LHCN-M2 (cell line): ENCODE data around the gene NCCRP1. TPM values are rescaled to one million over a fixed set of nuclear protein-coding genes. Genes with fewer than 3 reads are reported as not detected.

Experiments
- DNase-seq: peaks from one replicate; pipeline ENCODE4 v3.0.0-alpha.2; 2012; ENCODE audit warnings: low read depth
- total RNA-seq: library from RNA; depleted of rRNA; stranded (reverse); fragments of >200 nt; gene quantifications from 2 replicates; pipeline ENCODE4 v1.2.3, GENCODE V29; 2014

NCCRP1 gene
- total RNA-seq, 1 experiment from 2014 or later, result not detected

GRCh38 chr19:39164289-39164688 lies 32.5 kb upstream of the NCCRP1 start:
- DNase-seq, result no peak

DNA sequence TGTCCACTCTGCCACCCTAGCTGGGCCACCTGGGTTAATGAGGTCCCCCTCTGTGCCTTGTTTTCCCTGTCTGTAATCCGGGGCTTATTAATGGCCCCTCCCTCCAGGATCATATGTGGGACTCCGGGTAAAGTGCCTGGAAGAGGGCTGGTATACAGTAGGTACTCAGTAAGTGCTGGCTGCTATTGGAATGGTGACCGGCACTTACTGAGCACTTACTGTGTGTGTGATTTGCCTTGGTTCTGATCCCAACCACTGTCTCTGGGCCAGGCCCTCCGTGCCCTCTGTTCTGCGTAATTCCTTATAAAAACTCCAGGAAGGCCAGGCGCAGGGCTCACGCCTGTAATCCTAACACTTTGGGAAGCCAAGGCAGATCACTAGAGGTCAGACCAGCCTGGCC lies 30.9 kb upstream of the NCCRP1 start:
- no peak for DNase-seq

DNA sequence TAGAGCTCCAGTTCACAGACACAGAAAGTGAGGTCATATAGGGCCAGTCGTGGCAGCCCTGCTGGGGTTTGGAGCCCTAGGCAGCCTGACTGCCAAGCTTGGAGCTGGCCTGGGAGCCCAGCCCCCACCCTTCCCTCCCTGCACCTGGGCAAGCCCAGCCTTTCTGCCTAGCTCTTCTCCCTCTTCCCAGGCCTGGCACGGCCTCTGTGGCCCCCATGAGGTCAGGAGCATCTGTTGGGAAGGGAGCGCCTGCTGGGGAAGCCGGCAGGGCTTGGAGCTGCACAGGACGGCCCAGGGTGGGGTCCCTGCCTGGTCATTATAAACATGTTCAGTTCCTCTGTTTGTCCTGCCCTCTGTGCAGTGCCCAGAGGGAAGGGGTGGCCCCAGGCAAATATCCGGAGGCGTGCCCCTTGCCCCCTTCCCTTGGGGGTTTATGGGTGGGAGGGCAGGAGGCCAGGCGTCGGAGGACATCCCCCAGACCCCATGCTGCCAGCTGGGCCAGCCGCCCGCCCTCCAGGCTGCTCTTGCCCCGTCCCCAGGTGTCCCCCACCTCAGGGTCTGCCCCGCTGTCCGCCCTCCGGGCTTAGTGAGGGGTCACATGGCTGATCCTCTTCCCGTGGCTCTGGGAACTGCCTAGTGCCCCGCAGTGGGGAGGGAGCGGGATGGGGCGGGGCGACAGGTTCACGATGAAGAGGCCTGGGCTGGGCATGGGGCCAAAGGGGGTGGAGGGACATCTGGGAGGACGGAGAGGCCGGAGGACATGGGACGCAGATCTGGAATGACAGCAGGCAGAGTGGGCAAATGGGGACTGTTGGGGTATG lies 30.0 kb upstream of the NCCRP1 start:
- no peak for DNase-seq

- DNase-seq, result no peak
These were observed 29.1 kb upstream of the NCCRP1 start for GRCh38 chr19:39167461-39168257.

GRCh38 chr19:39168258-39169142 lies 28.3 kb upstream of the NCCRP1 start:
- DNase-seq, result no peak

GRCh38 chr19:39169143-39169810 lies 27.5 kb upstream of the NCCRP1 start:
- no peak for DNase-seq

DNA sequence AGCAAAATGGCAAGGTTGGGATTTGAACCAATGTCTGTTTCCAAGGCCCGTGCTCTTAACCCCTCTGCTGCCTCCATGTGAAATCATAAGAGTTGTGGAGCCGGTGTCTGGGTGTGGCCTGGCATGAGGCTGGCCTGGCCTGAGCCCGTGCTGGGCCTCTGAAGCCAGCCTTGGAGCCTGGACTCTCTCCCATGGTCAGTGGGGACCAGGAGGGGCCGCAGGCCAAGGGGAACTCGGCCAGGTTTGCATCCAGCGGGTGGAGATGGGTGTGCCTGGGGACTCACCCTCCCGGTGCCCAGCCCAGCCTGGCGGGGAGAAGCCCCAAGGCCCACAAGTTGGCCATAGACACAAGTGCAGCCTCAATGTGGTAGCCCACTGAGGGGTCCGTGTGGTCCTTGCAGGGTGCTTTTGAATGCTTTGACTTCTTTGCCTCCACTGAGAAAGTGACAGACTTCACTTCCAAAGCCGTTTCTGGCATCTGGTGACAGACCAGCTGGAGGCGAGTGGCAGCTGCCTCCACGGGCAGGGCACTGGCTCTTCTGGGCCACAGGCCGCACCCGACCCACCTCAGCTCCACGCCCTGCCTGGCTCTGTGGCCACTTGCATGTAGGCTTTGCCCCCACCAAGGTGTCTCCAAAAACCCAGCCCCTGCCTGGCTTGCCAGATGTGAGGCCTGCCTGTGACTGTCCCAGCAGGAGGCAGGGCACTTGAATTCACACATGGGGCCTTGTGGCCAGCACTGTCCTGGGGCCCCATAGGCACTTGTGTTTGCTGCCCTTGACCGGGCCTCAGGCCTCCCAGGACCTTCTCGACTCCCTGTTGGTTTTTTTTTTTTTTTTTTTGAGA lies 26.2 kb upstream of the NCCRP1 start:
- DNase-seq, result no peak

DNA sequence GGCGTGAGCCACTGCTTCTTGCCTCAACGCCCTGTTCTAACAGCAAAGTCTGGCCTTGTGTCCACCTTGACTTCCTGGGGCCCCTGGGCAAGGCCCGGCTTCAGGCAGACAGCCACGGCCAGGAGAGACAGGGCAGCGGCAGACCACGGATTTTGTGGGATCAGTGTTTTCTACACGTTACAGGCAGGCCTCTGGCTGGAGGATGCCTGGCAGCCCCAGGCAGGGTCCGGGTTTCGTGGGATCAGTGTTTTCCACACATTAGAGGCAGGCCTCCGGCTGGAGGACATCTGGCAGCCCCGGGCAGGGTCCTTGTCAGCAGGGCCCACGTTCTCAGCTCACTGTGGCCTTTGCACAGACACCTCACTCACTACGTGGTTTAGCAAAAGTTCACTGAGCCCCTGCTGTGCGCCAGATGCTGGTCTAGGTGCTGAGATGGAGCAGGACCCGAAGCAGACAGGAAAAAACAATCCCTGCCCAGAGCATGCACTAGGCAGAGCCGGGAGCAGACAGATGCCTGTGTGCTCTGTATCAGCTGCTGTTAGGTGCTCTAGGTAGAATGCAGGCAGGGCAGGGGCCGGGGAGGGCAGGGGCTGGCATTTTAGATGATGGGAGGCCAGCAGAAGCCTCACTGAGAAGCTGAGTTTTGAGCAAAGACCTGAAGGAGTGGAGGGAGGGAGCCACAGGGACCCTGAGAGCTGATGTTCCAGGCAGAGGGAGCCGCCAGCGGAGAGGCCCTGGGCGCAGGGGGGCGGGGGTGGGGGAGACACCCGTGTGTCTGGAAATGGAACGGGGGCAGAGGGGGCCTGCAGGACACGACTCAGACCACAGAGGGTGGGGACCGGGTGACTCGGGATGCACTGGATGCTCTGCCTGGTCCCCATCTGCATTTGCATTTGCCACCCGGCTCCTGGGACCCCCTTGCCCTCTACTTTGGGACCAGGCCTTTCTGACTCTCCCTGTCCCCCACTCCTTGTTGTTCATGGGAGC lies 25.0 kb upstream of the NCCRP1 start:
- DNase-seq, result no peak

DNA sequence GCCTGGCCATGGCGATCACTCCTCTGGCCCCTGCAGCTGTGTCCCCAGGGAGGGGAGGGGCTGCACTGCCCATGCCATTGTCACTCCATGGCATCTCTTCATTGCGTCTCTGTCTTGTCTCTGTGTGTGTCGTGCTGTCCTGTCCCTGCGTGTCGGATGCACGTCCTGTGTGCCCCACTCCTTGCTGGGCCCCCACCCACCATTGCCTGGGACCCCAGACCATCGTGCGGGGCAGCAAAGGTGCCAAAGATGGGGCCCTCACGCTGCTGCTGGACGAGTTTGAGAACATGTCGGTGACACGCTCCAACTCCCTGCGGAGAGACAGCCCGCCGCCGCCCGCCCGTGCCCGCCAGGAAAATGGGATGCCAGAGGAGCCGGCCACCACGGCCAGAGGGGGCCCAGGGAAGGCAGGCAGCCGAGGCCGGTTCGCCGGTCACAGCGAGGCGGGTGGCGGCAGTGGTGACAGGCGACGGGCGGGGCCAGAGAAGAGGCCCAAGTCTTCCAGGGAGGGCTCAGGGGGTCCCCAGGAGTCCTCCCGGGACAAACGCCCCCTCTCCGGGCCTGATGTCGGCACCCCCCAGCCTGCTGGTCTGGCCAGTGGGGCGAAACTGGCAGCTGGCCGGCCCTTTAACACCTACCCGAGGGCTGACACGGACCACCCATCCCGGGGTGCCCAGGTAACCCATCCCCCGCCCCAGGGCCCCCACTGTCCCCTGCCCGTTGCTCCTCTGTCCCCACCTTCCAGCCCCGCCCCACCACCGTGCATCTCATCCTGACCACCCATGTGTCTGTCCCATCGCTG lies 23.9 kb upstream of the NCCRP1 start:
- no peak for DNase-seq

DNA sequence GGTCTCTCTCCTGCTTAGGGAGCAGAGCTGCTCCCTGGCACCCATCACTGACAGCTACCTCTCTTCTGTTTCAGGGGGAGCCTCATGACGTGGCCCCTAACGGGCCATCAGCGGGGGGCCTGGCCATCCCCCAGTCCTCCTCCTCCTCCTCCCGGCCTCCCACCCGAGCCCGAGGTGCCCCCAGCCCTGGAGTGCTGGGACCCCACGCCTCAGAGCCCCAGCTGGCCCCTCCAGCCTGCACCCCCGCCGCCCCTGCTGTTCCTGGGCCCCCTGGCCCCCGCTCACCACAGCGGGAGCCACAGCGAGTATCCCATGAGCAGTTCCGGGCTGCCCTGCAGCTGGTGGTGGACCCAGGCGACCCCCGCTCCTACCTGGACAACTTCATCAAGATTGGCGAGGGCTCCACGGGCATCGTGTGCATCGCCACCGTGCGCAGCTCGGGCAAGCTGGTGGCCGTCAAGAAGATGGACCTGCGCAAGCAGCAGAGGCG lies 23.2 kb upstream of the NCCRP1 start:
- DNase-seq, result no peak

- no peak for DNase-seq
These were observed 22.6 kb upstream of the NCCRP1 start for GRCh38 chr19:39174142-39174541.

DNA sequence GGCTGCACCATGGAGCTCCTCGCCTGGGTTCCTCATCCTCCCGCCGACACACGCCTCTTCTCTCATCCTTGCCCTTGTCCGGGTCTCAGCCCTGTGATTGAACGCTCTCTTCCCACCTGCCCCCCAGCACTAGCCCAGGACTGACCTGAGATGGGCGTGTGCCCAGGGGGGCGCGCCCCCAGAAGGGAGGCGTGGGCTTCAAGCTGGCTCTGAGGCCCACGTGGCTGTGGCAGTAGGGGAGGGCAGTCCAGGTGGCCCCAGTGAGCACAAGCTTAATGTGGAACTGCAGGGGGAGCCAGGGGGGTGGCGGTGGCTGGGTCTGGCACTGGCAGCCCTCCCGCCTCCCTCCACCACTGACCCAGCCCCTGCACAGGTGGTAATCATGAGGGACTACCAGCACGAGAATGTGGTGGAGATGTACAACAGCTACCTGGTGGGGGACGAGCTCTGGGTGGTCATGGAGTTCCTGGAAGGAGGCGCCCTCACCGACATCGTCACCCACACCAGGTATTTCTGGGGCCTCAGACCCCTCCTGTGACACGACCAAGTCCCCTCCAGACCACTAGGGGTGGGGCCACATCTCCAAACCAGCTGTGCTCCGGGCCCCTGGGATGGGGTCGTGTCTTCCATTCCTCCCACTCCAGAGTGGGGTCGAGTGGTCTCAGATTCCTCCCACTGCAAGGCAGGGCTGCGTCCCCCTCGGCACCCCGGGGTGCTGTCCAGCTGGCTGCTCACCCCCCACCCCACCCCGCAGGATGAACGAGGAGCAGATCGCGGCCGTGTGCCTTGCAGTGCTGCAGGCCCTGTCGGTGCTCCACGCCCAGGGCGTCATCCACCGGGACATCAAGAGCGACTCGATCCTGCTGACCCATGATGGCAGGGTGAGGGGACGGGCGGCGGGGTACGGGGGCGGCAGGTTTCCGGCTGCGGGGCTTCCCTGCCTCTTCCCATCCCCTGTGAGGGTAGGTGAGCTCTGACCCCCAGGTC lies 21.9 kb upstream of the NCCRP1 start:
- no peak for DNase-seq

- no peak for DNase-seq
These were observed 21.2 kb upstream of the NCCRP1 start for GRCh38 chr19:39175564-39175963.

- no peak for DNase-seq
These were observed 19.6 kb upstream of the NCCRP1 start for GRCh38 chr19:39177110-39177699.

GRCh38 chr19:39177736-39178135 lies 19.0 kb upstream of the NCCRP1 start:
- no peak for DNase-seq

GRCh38 chr19:39178296-39179006 lies 18.3 kb upstream of the NCCRP1 start:
- DNase-seq, result no peak
